HepG2 (cell line): Measurements from ENCODE around the gene CDK17. TPM values are rescaled to one million over a fixed set of nuclear protein-coding genes. Genes with fewer than 3 reads are reported as not detected.

Source experiments
- HMG20B ChIP-seq: conservative IDR thresholded peaks from 2 replicates; pipeline ENCODE4 v1.6.1; 2016; ENCODE audit warnings: missing genetic modification reagents, missing compliant biosample characterization
- KAT8 ChIP-seq: IDR thresholded peaks from 2 replicates; pipeline ENCODE4 v1.6.1; 2016; ENCODE audit warnings: missing genetic modification reagents, missing compliant biosample characterization
- KDM4B ChIP-seq: sonication (generic); formaldehyde crosslinking; IDR thresholded peaks from 2 replicates; pipeline ENCODE4 v1.4.0; 2020; ENCODE audit warnings: missing genetic modification reagents
- MTA3 ChIP-seq: sonication (generic); formaldehyde crosslinking; IDR thresholded peaks from 2 replicates; pipeline ENCODE4 v1.4.0; 2020; ENCODE audit warnings: missing genetic modification reagents
- MTF2 ChIP-seq: sonication (generic); formaldehyde crosslinking; IDR thresholded peaks from 2 replicates; pipeline ENCODE4 v1.5.0; 2020; ENCODE audit warnings: missing genetic modification reagents, borderline replicate concordance
- MYC ChIP-seq: sonication (generic); formaldehyde crosslinking; IDR thresholded peaks from 2 replicates; pipeline ENCODE4 v1.9.0; 2021; ENCODE audit warnings: missing genetic modification reagents, borderline replicate concordance
- PHF20 ChIP-seq: sonication (generic); formaldehyde crosslinking; IDR thresholded peaks from 2 replicates; pipeline ENCODE4 v1.5.0; 2020; ENCODE audit warnings: mild to moderate bottlenecking, missing genetic modification reagents
- SAP130 ChIP-seq: IDR thresholded peaks from 2 replicates; pipeline ENCODE4 v1.6.1; 2016; ENCODE audit warnings: low read depth
- SIX1 ChIP-seq: sonication (generic); formaldehyde crosslinking; IDR thresholded peaks from 2 replicates; pipeline ENCODE4 v1.4.0; 2020; ENCODE audit warnings: missing genetic modification reagents, borderline replicate concordance
- TBP ChIP-seq: sonication (generic); formaldehyde crosslinking; IDR thresholded peaks from 2 replicates; pipeline ENCODE4 v1.5.0; 2020; ENCODE audit warnings: missing genetic modification reagents
- YEATS2 ChIP-seq: sonication (generic); formaldehyde crosslinking; IDR thresholded peaks from 2 replicates; pipeline ENCODE4 v1.4.0; 2020; ENCODE audit warnings: missing genetic modification reagents, borderline replicate concordance
- ZNF207 ChIP-seq: fragments of 450-650 bp; IDR thresholded peaks from 2 replicates; pipeline ENCODE4 v1.6.1; 2016; ENCODE audit warnings: antibody characterized with exemption, borderline replicate concordance
- ZZZ3 ChIP-seq: sonication (generic); formaldehyde crosslinking; IDR thresholded peaks from 2 replicates; pipeline ENCODE4 v1.4.0; 2020; ENCODE audit warnings: missing genetic modification reagents, mild to moderate bottlenecking, borderline replicate concordance
- polyA plus RNA-seq, 8 experiments: library from polyadenylated mRNA; depleted of rRNA in 3 of 8; stranded (reverse) in 7 of 8; unstranded in 1 of 8; fragments of >200 nt; fragmentation: Illumina TruSeq in 4 of 8; extraction: Trizol in 4 of 8; gene quantifications; 2 replicates each; pipeline versions ENCODE4 v1.2.1 to v1.2.3, GENCODE V29; 2011 to 2016; ENCODE audit warnings: low read depth in 4 of 8, missing spikeins in 1 of 8, mixed read lengths in 1 of 8; ENCODE audit not compliant: insufficient read depth in 1 of 8
- total RNA-seq, 5 experiments: library from RNA; depleted of rRNA; stranded (reverse); fragments of >200 nt; fragmentation: Illumina TruSeq; extraction: Trizol; gene quantifications; 2 replicates each; pipeline ENCODE4 v1.2.3, GENCODE V29; 2016; ENCODE audit warnings: low read depth in 1 of 5
- TF ChIP-seq, protein P1 (sequence below): sonication (generic); formaldehyde crosslinking; IDR thresholded peaks from 2 replicates; pipeline ENCODE4 v1.4.0; 2020; ENCODE audit warnings: missing genetic modification reagents
- TF ChIP-seq, protein P2 (sequence below): sonication (generic); formaldehyde crosslinking; IDR thresholded peaks from 2 replicates; pipeline ENCODE4 v1.4.0; 2020; ENCODE audit warnings: missing genetic modification reagents, mild to moderate bottlenecking, borderline replicate concordance
- TF ChIP-seq, protein P3 (sequence below): sonication (generic); formaldehyde crosslinking; IDR thresholded peaks from 2 replicates; pipeline ENCODE4 v1.8.0; 2022; ENCODE audit warnings: mild to moderate bottlenecking, missing genetic modification reagents, borderline replicate concordance
- TF ChIP-seq, protein P4 (sequence below): sonication (generic); formaldehyde crosslinking; IDR thresholded peaks from 2 replicates; pipeline ENCODE4 v1.5.1; 2020; ENCODE audit warnings: missing genetic modification reagents, mild to moderate bottlenecking, borderline replicate concordance
- TF ChIP-seq, protein P5 (sequence below): sonication (generic); formaldehyde crosslinking; IDR thresholded peaks from 2 replicates; pipeline ENCODE4 v1.4.0; 2020; ENCODE audit warnings: missing genetic modification reagents
- TF ChIP-seq, protein P6 (sequence below): IDR thresholded peaks from 2 replicates; pipeline ENCODE4 v1.4.0; 2020; ENCODE audit warnings: mild to moderate bottlenecking, missing genetic modification reagents

Gene CDK17
- total and polyA plus RNA-seq, 2 of the 13 experiments (the other 11 are each of a cell fraction or from before 2014, with no cell fraction given) = 9.9 to 22.3 TPM

DNA sequence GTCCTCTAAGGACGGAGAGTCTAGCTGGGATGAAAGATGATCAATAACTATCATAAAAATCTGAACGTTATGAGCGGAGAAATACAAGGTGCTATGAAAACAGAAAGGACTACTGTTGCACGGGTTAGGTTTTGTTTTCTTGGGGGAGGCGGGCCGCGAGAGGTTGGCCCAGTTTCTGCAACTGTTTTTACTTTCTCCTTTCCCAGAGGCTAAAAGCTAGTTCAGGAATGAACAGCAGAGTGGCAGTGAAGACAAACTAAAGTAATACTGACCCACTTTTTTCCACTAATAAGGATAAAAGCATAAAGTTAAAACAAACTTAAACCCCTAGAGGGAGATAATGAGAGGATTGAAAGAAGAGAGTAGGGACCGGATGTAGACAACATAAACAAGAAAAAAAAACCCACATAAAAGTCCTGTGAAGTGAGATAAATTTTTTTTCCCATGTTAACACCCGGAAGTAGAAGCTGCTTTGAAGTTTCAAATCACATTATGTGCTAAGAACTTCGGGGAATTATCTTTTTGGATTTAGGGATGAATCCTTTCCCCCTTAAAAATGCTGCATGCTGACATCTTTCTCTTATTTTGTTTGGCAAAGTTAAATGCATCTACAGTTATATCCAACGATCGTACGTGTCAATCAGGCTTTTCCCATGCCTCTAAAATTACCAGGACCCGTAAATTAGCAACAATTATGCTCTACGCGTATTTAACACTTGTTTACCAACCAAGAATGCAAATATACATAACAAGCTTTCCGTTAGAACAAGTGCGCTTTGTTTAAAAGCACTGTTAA, 1.0 kb upstream of the CDK17 start (continued):
- TF ChIP-seq, protein P1, sequence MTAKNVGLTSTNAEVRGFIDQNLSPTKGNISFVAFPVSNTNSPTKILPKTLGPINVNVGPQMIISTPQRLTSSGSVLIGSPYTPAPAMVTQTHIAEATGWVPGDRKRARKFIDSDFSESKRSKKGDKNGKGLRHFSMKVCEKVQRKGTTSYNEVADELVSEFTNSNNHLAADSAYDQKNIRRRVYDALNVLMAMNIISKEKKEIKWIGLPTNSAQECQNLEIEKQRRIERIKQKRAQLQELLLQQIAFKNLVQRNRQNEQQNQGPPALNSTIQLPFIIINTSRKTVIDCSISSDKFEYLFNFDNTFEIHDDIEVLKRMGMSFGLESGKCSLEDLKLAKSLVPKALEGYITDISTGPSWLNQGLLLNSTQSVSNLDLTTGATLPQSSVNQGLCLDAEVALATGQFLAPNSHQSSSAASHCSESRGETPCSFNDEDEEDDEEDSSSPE (CRISPR knock-in tag) = 0 out of 2 replicates have a peak, but pooled peaks have one; percentile 16
- TF ChIP-seq TBP (CRISPR knock-in tag) (no peak), HMG20B (CRISPR knock-in tag) (no peak), KDM4B (CRISPR knock-in tag) (no peak), KAT8 (CRISPR knock-in tag) (no peak), PHF20 (CRISPR knock-in tag) (no peak), SIX1 (CRISPR knock-in tag) (no peak), ZZZ3 (CRISPR knock-in tag) (no peak), MTF2 (CRISPR knock-in tag) (no peak; the same call in 1 of the 2 replicates), MTA3 (CRISPR knock-in tag) (no peak), ZNF207 (no peak), YEATS2 (peak; percentile 34; the same call in 1 of the 2 replicates), SAP130 (CRISPR knock-in tag) (peak; percentile 11; the same call in 1 of the 2 replicates), MYC (CRISPR knock-in tag) (no peak)
- TF ChIP-seq, protein P2, sequence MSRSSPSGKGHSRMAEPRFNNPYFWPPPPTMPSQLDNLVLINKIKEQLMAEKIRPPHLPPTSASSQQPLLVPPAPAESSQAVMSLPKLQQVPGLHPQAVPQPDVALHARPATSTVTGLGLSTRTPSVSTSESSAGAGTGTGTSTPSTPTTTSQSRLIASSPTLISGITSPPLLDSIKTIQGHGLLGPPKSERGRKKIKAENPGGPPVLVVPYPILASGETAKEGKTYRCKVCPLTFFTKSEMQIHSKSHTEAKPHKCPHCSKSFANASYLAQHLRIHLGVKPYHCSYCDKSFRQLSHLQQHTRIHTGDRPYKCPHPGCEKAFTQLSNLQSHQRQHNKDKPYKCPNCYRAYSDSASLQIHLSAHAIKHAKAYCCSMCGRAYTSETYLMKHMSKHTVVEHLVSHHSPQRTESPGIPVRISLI = peak; percentile 81; the same call in 1 of the 2 replicates
- TF ChIP-seq, protein P3, sequence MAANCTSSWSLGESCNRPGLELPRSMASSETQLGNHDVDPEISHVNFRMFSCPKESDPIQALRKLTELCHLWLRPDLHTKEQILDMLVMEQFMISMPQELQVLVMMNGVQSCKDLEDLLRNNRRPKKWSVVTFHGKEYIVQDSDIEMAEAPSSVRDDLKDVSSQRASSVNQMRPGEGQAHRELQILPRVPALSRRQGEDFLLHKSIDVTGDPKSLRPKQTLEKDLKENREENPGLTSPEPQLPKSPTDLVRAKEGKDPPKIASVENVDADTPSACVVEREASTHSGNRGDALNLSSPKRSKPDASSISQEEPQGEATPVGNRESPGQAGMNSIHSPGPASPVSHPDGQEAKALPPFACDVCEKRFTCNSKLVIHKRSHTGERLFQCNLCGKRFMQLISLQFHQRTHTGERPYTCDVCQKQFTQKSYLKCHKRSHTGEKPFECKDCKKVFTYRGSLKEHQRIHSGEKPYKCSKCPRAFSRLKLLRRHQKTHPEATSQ (CRISPR knock-in tag) = no peak
- TF ChIP-seq, protein P4, sequence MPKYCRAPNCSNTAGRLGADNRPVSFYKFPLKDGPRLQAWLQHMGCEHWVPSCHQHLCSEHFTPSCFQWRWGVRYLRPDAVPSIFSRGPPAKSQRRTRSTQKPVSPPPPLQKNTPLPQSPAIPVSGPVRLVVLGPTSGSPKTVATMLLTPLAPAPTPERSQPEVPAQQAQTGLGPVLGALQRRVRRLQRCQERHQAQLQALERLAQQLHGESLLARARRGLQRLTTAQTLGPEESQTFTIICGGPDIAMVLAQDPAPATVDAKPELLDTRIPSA = no peak
- TF ChIP-seq, protein P5, sequence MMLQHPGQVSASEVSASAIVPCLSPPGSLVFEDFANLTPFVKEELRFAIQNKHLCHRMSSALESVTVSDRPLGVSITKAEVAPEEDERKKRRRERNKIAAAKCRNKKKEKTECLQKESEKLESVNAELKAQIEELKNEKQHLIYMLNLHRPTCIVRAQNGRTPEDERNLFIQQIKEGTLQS (CRISPR knock-in tag) = no peak
- TF ChIP-seq, protein P6, sequence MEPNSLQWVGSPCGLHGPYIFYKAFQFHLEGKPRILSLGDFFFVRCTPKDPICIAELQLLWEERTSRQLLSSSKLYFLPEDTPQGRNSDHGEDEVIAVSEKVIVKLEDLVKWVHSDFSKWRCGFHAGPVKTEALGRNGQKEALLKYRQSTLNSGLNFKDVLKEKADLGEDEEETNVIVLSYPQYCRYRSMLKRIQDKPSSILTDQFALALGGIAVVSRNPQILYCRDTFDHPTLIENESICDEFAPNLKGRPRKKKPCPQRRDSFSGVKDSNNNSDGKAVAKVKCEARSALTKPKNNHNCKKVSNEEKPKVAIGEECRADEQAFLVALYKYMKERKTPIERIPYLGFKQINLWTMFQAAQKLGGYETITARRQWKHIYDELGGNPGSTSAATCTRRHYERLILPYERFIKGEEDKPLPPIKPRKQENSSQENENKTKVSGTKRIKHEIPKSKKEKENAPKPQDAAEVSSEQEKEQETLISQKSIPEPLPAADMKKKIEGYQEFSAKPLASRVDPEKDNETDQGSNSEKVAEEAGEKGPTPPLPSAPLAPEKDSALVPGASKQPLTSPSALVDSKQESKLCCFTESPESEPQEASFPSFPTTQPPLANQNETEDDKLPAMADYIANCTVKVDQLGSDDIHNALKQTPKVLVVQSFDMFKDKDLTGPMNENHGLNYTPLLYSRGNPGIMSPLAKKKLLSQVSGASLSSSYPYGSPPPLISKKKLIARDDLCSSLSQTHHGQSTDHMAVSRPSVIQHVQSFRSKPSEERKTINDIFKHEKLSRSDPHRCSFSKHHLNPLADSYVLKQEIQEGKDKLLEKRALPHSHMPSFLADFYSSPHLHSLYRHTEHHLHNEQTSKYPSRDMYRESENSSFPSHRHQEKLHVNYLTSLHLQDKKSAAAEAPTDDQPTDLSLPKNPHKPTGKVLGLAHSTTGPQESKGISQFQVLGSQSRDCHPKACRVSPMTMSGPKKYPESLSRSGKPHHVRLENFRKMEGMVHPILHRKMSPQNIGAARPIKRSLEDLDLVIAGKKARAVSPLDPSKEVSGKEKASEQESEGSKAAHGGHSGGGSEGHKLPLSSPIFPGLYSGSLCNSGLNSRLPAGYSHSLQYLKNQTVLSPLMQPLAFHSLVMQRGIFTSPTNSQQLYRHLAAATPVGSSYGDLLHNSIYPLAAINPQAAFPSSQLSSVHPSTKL = peak; percentile 1; the same call in 1 of the 2 replicates
